HG03159 (cell line): ENCODE results near the gene NR6A1.

ENCODE experiments used
- ATAC-seq: cut with Tn5 transposase; IDR thresholded peaks from one replicate; pipeline ENCODE4 v1.9.1; 2021; ENCODE audit warnings: mild to moderate bottlenecking, moderate library complexity; ENCODE audit not compliant: unreplicated experiment

The NR6A1 gene

DNA sequence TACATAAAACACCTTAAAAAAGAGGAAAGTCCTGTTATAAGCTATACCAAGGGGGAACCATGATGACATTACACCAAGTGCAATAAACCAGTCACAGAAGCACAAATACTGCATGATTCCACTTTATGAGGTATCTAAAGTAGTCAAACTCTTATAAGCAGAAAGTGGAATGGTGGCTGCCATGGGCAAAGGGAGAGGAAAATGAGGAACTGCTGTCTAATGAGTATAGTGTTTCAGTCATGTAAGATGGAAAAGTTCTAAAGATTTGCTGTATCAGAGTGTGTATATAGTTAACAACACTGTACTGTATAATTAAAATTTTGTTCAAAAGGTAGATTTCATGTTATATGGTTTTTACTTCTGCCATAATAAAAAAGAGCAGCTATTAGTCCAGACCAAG, 229.3 kb downstream of the NR6A1 start:
- ATAC-seq, result no peak

DNA sequence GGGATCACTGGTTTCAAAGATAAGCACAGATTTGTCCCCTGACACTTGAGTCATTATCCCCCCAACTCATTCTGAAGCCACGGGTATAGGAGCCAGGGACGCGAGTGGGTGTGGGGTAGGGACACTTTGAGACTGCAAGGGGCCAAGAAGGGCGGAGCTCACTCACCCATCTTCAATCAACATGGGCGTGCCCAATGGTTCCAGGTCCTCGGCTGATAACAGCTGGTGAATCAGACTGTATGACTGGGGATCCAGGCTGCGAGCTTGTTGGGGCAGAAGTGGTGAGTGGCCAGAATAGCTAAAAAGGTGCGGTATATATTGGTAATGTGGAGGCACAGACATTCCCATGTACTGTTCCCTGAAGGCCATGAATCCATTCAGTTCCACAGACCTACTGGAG, 233.2 kb downstream of the NR6A1 start:
- ATAC-seq, result no peak

DNA sequence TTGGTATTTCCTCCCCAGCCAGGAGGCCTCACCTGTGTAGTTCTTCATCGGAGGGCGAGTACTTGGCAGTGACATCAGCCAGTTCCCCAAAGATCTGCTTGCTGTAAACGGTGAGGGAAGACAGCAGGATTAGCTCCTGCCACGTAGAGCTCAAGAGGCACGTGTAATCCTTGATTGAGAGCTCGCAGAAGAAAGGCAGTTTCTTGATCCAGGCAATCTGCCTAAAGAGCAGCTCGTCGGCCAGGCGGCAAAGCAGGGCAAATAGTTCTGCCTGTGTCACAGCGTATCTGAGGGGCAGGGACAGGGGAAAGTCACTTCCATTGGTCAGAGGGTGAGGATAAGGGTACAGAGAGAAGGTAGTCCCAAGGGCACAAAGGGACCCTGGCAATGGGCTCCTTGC, 235.3 kb downstream of the NR6A1 start:
- no peak for ATAC-seq

DNA sequence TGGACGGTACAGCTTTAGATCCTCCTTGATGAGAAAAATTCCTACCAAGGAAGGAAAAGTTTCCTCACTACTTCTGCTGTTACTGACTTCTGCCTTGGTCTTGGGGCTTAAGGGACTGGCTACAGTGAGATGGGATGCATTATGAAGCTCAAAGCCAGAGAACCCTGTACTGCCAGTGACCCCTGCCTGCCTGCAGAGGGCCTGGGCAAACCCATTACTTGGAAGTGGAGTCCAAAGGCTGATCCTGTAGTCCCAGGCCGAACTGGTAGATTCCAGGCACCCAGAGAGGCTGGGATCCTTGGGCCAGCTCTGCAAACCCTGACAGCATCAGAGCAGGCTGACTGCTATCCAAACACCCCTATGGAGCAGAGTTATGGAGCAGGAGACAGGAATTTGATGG, 238.2 kb downstream of the NR6A1 start:
- ATAC-seq, result no peak

DNA sequence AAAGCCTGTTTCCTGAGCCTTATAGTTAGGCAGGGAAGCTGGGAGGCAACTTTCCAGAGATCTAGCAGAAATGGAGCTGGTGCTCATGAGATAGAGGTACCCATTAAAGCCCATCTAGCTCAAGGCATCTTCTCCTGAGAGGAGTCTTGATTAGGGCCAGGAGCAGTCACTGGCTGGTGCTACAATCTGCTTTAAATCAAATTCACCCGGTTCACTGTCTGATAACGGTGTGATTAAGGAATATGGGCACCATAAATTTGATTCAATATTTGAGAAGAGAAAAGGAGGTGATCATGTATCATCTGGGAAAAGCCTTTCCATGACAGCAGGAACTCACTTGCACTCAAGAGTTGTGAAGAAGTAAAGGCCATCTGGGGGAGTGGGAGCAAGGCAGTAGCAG, 240.0 kb downstream of the NR6A1 start:
- no peak for ATAC-seq

DNA sequence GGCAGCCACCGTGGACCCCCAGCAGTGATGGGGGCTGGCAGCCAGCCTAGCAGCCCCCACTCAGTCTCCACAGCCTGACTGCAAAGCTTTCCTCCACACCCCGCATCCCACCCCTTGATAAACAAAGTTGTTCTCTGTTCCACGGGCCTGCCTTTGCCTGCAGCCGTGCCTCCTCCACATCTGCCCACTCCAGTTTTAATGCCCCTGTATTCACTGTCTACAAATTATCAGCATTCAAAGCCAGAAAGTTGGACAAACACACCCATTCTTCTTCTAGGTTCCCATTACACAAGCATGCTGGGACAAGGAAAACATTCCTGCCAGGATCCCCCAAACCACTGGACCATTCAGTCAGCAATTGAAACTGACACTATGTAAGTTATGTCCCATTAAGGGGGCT, 240.9 kb downstream of the NR6A1 start:
- no peak for ATAC-seq

DNA sequence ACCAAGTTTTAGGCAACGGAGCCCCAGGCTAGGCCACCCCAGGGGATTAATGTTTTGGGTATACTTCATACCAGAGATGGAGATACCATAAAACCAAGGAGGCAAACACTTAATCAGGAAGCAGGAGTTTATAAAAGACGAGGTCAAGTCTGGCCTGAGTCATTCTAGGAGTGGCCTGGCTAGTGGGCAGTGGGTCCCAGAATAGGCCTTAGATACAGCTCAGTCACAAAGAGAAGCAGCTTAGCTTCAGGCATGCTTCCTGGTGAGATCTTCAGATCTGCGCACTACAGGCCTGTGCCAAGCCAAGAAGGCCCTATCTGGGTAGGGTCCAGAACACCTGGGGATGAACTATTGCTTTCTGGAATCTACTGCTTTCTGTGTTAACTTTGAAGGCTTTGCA, 243.3 kb downstream of the NR6A1 start:
- ATAC-seq, result no peak

DNA sequence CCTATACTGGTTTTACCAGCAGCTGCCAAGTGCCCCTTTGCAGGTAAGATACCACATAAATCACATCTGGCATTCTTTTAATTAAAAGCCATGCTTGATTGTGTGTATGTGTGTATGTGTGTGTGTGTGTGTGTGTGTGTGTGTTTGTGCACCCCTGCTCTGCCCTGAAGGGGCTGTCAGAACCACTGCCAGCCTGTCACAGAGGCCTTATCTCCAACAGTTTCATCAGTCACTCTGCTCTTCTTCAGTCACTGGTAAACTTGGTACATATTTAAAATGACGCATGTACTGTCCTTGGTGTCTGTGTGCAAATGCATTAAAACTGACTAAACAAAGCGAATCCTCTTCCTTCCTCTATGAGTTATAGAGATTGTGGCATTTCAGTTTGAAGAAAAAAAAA, 244.9 kb downstream of the NR6A1 start:
- ATAC-seq, result no peak

DNA sequence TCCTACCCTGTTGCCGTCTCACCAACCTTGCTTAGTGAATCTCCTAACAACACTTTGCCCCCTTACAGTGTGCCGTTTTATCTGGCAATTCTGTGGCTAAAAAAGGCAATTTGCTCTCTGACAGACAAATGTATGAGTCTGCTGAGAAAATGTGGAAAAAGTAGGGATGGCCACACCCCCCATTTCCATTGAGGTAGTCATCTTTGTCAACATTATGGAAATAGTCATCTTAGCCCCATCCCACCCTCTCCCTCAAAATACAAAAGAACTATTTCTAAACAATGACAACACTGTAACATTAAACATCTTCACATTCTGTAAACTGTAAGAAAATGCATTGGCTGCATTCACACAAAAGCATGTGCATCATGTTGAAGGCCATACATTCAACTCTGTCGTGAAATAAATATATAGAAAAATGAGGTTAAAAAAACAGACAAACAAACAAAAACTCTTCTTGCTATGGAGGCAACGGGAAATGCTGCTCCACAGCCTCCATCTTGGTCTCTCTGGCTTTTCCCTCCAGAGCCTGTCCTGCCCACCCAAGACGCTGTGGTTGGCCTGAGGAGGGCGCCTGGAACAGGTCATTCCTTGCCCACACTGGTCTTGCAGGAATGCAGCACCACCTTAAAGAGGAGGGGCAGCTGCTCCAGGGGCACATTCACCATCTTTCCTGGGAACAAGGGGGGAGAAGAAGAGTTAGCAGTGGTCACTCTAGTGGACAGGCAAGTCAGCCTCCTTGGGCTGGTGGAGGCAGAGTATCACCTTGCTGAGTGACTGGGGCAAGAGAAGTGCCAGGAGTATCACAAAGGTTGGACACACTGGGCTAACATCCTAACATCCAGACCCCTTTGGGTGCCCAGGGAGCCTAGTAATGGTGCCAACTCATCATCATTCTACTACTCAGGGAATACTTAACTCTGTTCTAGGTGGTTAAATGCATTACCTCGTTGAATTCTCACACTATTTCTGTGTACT, 248.7 kb downstream of the NR6A1 start:
- ATAC-seq, result no peak

DNA sequence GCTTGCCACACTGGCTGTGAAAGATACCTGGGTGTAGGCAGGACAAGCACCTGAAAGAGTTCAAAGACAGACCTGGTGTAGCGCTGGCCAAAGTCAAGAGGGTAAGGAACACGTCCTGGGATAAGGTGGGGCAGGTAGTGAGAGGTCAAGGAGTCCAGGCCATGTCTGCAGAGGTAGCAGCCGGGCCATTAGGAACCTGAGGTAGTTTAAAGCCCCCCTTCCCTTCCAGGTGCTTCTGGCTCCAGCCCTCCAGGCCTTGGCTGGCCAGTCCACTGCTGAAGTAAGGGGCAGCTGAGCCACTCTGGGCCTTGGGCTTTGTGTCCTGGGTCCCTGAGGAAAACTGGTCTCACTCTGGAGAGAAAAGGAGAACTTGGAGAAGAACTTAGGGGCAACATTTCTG, 250.0 kb downstream of the NR6A1 start:
- no peak for ATAC-seq

DNA sequence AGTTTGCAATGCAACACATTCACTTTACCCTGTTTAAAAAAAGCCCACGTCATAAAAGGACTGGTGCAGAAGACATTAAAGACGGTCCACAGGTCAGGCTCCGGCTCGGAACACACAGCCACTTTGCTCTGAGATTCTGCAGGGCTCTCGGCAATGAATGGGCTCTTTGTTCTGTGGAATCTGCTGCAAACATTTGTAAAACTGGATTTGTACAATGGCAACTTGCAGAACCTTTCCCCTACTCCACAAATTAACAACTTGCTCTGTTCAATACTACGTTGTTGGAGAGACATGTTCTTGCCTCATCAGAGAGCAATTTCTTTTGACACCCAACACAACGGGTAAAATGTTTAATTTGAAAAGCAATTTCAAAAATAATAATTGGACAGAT, 250.9 kb downstream of the NR6A1 start:
- ATAC-seq, result no peak

DNA sequence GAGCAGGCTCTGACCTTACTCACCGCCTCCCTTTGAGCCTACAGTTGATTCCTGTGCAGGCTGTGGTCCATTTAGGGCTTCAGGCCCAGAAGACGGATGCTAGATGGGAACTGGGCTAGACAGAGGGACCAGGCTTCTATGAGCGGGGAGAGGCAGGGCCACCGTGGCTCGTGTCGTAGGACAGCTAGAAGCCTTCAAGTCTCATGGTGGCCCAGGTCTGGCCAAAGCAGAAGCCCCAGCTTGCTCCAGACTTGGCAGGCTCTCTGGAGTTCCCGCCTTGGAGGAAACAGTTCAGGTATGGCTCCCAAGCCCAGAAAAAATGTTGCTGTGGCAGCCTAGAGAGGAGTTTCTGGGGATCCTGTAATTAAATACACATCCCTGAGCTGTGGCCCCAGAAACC, 253.0 kb downstream of the NR6A1 start:
- ATAC-seq, result no peak

DNA sequence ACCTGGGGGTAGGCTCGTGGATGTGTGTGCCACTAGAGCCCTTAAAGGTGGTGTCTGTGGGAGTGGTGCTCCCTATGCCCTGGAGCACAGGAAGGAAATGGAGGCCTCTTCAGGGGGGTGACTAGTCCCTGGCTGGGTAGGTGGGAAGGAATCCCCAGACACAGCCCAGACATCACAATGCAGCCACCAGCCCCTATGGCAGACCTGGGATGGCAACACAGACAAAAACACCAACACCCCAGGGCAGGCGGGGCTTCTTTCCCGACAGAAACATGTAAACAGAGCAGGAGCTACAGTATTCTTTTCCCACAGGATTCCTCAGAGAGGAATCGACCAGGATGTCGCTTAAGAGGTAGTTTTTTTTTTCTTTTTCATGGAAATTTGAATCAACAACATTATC, 253.5 kb downstream of the NR6A1 start:
- ATAC-seq, result no peak

DNA sequence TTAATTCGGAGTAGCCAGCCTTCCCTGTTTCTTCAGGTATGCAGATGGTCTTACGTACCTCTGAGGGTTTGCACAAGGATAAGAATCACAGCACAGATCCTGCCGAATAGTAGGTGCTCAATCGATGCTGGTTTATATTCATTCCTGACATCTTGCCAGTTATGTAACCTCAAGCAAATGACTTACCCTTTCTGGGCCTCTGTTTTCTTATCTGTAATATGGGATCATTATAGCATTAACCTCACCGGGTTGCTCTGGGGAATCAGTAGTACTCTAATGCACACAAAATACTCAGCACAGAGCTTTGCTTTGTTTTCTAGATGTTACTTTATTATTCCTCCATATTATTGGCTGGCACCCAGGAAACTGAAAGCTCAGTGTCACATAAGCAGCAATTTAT, 256.2 kb downstream of the NR6A1 start:
- ATAC-seq, result no peak

DNA sequence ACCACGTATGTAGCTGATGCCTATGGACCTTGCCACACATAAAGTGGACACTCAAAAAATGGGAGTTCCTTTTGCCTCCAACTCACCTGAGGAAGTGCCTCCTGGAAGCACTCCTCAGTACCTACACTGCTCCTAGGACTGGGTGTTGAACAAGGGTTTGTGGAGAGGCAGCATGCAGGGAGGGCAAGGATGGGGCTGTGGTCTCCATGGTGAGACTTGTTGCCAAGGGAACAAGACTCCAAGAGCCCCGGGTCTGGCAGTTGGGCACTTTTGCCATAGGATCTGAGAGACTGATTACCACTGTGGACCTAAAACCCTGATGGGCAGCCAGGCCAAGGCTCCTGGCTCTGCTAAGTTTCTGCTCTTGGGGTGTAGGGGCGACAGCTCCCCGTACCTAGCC, 257.0 kb downstream of the NR6A1 start:
- ATAC-seq, result no peak

DNA sequence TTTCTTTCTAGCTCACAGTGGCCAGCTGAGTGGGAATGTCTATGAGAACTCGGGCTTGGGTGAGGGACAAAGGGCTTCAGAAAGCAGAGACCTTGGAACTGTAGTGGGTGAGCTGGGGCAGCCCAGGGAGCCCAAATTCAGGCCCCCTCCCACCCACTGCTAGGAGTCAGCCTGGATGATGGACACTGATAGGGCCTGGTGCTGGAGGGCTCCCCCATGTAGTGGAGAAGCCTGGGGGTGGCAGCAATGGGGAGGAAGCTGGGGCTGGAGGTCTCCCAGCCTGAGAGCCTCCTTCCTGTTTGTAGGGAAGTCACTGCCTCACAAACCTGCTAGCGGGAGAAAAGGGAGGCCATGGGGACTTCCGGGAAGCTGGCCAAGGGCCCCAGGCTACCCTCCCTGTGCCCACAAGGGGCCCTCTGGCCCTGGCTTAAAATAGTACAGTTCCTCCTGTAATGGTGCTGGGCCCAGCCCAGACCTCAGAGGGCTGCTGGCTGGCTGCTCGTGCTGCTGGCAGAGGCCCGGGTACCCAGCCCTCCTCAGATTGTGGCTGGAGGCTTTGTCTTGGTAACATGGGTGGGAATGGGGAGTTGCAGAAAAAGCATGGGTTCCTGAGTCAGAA, 257.6 kb downstream of the NR6A1 start:
- no peak for ATAC-seq

DNA sequence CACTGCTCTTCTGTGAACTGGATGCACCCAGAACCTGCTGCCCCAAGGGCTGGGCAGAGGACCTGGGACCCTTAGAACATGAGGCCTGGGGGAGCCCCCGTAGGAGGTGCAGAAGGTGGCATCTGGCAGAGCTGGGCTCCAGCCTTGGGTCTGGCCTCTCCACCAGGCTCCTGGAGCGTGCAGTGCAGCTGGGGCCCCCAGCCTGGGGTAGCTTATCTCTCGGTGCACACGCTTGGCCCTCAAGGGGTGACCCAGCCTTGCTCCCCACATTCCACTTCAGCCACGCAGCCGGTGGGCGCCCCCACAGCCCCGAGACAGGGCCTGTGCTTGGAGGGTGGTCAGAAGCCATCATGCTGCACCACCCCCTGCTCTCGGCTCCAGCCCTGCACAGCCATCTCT, 258.3 kb downstream of the NR6A1 start:
- ATAC-seq, result no peak

DNA sequence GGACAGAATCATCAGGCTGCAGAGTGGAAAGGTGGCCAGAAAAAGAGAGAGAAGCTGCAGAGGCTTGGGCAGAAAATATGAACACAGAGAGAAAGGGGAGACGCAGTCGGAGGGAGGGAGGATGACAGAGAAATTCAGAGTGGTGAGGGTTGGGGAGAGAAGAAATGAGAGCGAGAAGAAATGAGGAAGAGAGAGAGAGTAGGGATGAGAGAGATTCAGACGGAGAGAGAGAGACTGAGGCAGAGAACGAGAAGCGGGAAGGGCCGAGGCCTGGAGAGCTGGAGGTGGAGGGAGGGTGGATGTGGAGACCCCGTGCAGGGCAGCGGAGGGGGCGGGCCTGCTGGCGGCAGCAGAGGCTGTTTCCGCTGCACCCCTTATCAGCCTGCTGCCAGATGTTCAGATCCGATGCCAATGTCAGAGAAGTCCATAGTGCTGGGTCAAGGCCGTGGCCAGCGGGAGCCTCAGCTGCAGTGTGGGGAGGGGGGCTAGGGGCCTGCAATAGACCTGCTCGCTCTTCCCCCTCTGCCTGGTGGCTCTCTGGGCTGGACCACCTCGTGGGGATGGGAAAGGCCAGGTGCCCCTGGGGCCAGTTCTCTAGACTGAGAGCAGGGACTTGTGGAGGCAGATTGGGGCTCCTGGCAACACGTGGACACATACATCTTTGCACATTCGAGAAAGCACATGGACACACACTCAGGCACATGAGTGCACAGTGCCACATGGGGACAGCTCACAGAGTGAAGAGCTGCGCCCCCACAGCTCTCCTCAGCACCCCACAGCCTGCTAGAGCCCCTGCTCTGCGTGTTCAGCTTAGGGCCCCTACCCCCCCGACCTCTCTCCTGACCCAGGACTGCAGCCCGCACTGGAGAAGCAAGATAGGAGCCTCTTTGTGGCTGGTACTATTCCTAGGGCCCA, 259.0 kb downstream of the NR6A1 start:
- no peak for ATAC-seq

DNA sequence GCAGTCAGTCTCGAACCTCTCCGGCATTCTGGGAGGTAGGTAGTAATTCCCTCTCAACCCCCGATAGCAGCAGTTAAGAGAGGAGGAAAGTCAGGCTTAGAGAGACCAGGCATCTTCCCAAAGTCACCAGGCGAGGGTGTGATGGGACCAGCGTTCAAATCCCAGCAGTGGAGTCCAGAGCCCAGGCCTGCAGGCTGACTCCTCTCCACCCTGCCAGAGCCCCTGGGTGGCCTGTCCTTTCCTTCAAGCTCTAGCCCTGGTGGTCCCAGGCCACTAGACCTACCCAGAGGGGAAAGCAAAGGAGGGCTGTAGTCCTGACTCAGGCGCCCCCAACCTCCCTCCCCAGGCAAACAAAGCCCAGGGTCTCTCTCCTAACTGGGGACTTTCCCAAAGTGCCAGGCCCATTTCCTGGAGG, 259.7 kb downstream of the NR6A1 start:
- no peak for ATAC-seq

DNA sequence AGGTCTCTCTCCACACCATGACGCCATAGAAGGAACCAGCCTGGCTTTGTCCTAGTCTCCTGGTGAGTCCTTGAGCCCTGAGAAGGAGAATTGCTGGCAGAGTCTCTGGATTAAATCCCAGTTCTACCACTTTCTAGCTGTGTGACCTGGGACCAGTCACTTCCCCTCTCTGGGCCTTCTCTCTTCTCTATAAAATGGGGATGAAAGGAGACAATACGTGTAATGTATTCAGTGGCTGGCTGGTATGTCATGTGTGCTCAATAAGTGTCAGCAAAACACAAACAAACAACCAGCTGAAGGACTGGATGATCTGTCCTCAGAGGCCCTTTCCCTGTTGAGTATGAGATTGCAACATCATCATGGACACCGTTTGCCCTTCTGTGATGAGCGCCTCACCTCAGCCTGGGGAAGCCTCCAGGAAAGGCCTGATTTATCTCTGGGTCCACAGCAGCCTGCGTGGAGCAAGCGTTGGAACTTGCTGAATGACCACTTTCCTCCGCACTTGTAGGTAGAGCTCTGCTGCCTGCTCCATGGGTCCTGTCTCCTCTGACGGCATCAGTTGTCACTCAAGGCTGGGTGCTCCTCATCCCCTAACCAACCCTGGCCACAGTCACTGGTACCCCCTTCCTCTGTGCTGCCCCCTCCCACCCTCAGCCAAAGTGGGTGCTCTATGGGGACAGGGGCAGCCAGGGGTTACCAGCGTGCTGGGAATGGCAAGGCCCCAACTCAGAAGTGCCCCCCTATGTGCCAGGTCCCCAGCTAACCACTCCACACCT, 260.3 kb downstream of the NR6A1 start:
- ATAC-seq, result no peak
